HEK293 (cell line): ENCODE data around the gene FANK1.

Experiments used
- CTCF ChIA-PET: fragments of 350-600 bp; formaldehyde crosslinking; extraction: SDS; loops from one replicate; lab custom pipeline; 2021; ENCODE audit warnings: antibody characterized with exemption; lab: Yijun Ruan, JAX
- POLR2A ChIA-PET: fragments of 300-600 bp; formaldehyde crosslinking; extraction: SDS; loops from one replicate; lab custom pipeline; 2020; ENCODE audit warnings: antibody characterized with exemption, inconsistent platforms; lab: Yijun Ruan, JAX
- H3K27ac ChIP-seq: fragments of 200-500 bp; sonication (Bioruptor generic); 2 replicates; pipeline ENCODE4 v1.5.1; 2014; ENCODE audit warnings: low read depth, low read length, control low read depth, inconsistent platforms; ENCODE audit errors: extremely low read depth
- H3K36me3 ChIP-seq, 2 experiments: fragments of 200-500 bp in 1 of 2; sonication (Bioruptor generic) in 1 of 2; 1 replicate in 1 of 2; 2 replicates in 1 of 2; pipeline ENCODE4 v1.5.1; 2014 to 2017; ENCODE audit warnings: inconsistent platforms in 2 of 2, low read length in 2 of 2; ENCODE audit not compliant: control insufficient read depth in 2 of 2, insufficient read depth in 1 of 2
- H3K4me1 ChIP-seq: fragments of 200-500 bp; sonication (Bioruptor generic); 2 replicates; pipeline ENCODE4 v1.5.1; 2014; ENCODE audit warnings: mild to moderate bottlenecking, low read length, inconsistent platforms; ENCODE audit not compliant: control insufficient read depth, insufficient read depth
- H3K4me3 ChIP-seq: 2 replicates; pipeline ENCODE4 v1.5.1; 2011; ENCODE audit warnings: low read depth, mild to moderate bottlenecking, control low read depth, low read length, moderate library complexity
- H3K9me3 ChIP-seq: fragments of 200-500 bp; sonication (Bioruptor generic); 2 replicates; pipeline ENCODE4 v1.5.1; 2014; ENCODE audit warnings: low read depth, low read length, inconsistent platforms; ENCODE audit not compliant: control insufficient read depth, insufficient read depth
- GLIS1 ChIP-seq: fragments of 450-650 bp; formaldehyde crosslinking; IDR thresholded peaks from 2 replicates; pipeline ENCODE4 v1.5.1; 2016; ENCODE audit warnings: missing biosample characterization, missing genetic modification characterization
- HOXA7 ChIP-seq: sonication (generic); formaldehyde crosslinking; IDR thresholded peaks from 2 replicates; pipeline ENCODE4 v1.8.1; 2022; ENCODE audit warnings: missing genetic modification reagents, borderline replicate concordance
- KLF1 ChIP-seq: fragments of 450-650 bp; formaldehyde crosslinking; IDR thresholded peaks from 2 replicates; pipeline ENCODE4 v1.5.1; 2016; ENCODE audit warnings: missing biosample characterization, missing genetic modification characterization
- SCRT1 ChIP-seq: fragments of 450-650 bp; formaldehyde crosslinking; IDR thresholded peaks from 2 replicates; pipeline ENCODE4 v1.5.1; 2016; ENCODE audit warnings: missing biosample characterization, missing genetic modification characterization, borderline replicate concordance
- YY2 ChIP-seq: fragments of 450-650 bp; formaldehyde crosslinking; IDR thresholded peaks from 2 replicates; pipeline ENCODE4 v1.5.1; 2016; ENCODE audit warnings: missing biosample characterization, missing genetic modification characterization
- ZBTB10 ChIP-seq: fragments of 450-650 bp; formaldehyde crosslinking; IDR thresholded peaks from 2 replicates; pipeline ENCODE4 v1.5.1; 2016; ENCODE audit warnings: missing biosample characterization, missing genetic modification characterization
- ZBTB21 ChIP-seq: fragments of 450-650 bp; formaldehyde crosslinking; IDR thresholded peaks from 2 replicates; pipeline ENCODE4 v1.5.1; 2017; ENCODE audit warnings: missing biosample characterization, missing genetic modification characterization
- ZFP69B ChIP-seq: fragments of 450-650 bp; formaldehyde crosslinking; IDR thresholded peaks from 2 replicates; pipeline ENCODE4 v1.5.1; 2016; ENCODE audit warnings: missing biosample characterization, missing genetic modification characterization
- ZIC2 ChIP-seq: fragments of 450-650 bp; formaldehyde crosslinking; IDR thresholded peaks from 2 replicates; pipeline ENCODE4 v1.5.1; 2016; ENCODE audit warnings: missing biosample characterization, missing genetic modification characterization
- ZNF121 ChIP-seq: fragments of 450-650 bp; formaldehyde crosslinking; IDR thresholded peaks from 2 replicates; pipeline ENCODE4 v1.5.1; 2016; ENCODE audit warnings: missing biosample characterization, missing genetic modification characterization
- ZNF16 ChIP-seq: fragments of 450-650 bp; formaldehyde crosslinking; IDR thresholded peaks from 2 replicates; pipeline ENCODE4 v1.5.1; 2016; ENCODE audit warnings: low read depth, missing biosample characterization, missing genetic modification characterization
- ZNF19 ChIP-seq: fragments of 450-650 bp; formaldehyde crosslinking; IDR thresholded peaks from 2 replicates; pipeline ENCODE4; 2016; ENCODE audit warnings: missing biosample characterization, missing genetic modification characterization, low read depth
- ZNF2 ChIP-seq: fragments of 450-650 bp; formaldehyde crosslinking; IDR thresholded peaks from 2 replicates; pipeline ENCODE4 v1.5.1; 2016; ENCODE audit warnings: missing biosample characterization, missing genetic modification characterization
- ZNF266 ChIP-seq: fragments of 450-650 bp; formaldehyde crosslinking; IDR thresholded peaks from 2 replicates; pipeline ENCODE4 v1.5.1; 2016; ENCODE audit warnings: missing biosample characterization, missing genetic modification characterization, low read depth
- ZNF341 ChIP-seq: fragments of 450-650 bp; formaldehyde crosslinking; IDR thresholded peaks from 2 replicates; pipeline ENCODE4; 2016; ENCODE audit warnings: low read depth, missing biosample characterization, missing genetic modification characterization
- ZNF354C ChIP-seq: fragments of 450-650 bp; formaldehyde crosslinking; IDR thresholded peaks from 2 replicates; pipeline ENCODE4 v1.5.1; 2016; ENCODE audit warnings: missing biosample characterization, missing genetic modification characterization, low read depth, borderline replicate concordance
- ZNF473 ChIP-seq: fragments of 450-650 bp; formaldehyde crosslinking; IDR thresholded peaks from 2 replicates; pipeline ENCODE4 v1.5.1; 2017; ENCODE audit warnings: missing biosample characterization, missing genetic modification characterization
- ZNF518A ChIP-seq: fragments of 450-650 bp; formaldehyde crosslinking; conservative IDR thresholded peaks from 2 replicates; pipeline ENCODE4 v1.5.1; 2016; ENCODE audit warnings: low read depth, missing biosample characterization, missing genetic modification characterization
- ZNF521 ChIP-seq: fragments of 450-650 bp; formaldehyde crosslinking; IDR thresholded peaks from 2 replicates; pipeline ENCODE4 v1.5.1; 2017; ENCODE audit warnings: missing biosample characterization, mild to moderate bottlenecking, missing genetic modification characterization
- ZNF670 ChIP-seq: fragments of 450-650 bp; formaldehyde crosslinking; IDR thresholded peaks from 2 replicates; pipeline ENCODE4 v1.5.1; 2016; ENCODE audit warnings: missing biosample characterization, missing genetic modification characterization, low read depth
- ZNF677 ChIP-seq: fragments of 450-650 bp; IDR thresholded peaks from 2 replicates; pipeline ENCODE4 v1.5.0; 2018; ENCODE audit warnings: missing biosample characterization, mild to moderate bottlenecking, missing genetic modification characterization, moderate library complexity
- ZSCAN23 ChIP-seq: fragments of 450-650 bp; formaldehyde crosslinking; IDR thresholded peaks from 2 replicates; pipeline ENCODE4 v1.5.1; 2016; ENCODE audit warnings: missing biosample characterization, missing genetic modification characterization
- ZSCAN5A ChIP-seq: fragments of 450-650 bp; formaldehyde crosslinking; IDR thresholded peaks from 2 replicates; pipeline ENCODE4 v1.5.1; 2016; ENCODE audit warnings: missing biosample characterization, missing genetic modification characterization

The FANK1 gene

DNA sequence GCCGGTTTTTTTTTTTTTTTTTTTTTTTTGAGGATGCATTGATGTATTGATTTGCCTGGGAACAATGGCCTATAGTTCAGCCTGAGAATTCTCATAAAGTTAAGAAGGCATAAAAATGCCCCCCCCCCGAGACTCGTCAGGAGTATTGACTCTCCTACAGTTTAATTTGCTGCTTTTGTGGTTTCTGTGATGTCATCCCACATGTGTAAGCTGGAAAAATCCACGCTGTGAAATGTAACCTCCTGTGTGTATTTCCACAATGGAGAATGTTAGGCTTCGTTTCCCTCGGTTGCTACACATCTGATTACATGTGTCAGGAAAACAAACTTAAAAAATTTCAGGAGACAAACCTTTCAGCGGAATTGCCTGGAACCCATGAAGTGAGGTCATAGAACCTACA is 117.9 kb downstream of the FANK1 start (continued):
- TF ChIP-seq YY2 (tag by site-specific recombination), result no peak
- TF ChIP-seq ZNF19 (tag by site-specific recombination), result no peak
- TF ChIP-seq GLIS1 (tag by site-specific recombination), result peak; percentile 64

DNA sequence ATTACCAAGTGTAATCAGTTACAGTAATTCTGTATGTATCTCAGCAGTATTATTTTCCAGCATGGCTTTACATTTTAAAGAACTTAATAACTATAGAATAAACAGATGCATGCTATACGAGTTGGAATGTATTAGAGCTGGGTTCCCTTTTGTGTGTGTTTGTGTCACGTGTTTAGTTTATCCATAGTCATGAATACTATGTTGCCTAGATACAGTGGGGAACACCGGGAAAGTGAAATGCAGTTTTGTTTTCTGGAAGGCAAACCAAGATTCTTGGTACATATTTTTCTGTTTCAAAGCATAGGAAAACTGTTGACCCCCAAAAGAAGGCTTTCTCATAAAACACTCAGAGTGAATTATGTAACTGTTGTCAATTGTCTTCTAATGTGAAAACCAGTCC is 119.0 kb downstream of the FANK1 start:
- Histone ChIP-seq H3K4me1 (no peaks in the 10 kb centered on the region; the same call in 1 of the 2 replicates), H3K4me3 (no peak overlapping the region), H3K36me3 (no peaks in the 10 kb centered on the region), H3K27ac (no peak overlapping the region), H3K9me3 (no peaks in the 10 kb centered on the region)
- ChIA-PET CTCF (interaction anchor here (1.3 kb wide), 1 partner anchor 23 kb away, joined by 3 read pairs; no protein-coding TSS in a partner anchor), POLR2A (no interaction called here)
- TF ChIP-seq ZFP69B (tag by site-specific recombination) (no peak), ZNF473 (tag by site-specific recombination) (no peak), ZBTB21 (tag by site-specific recombination) (no peak), ZSCAN5A (tag by site-specific recombination) (no peak), SCRT1 (tag by site-specific recombination) (no peak), ZBTB10 (tag by site-specific recombination) (no peak), ZNF2 (no peak), ZNF16 (tag by site-specific recombination) (no peak), ZIC2 (tag by site-specific recombination) (no peak), KLF1 (no peak), ZNF341 (tag by site-specific recombination) (no peak), ZNF518A (tag by site-specific recombination) (no peak), ZNF670 (tag by site-specific recombination) (no peak), ZNF677 (tag by site-specific recombination) (no peak), ZNF354C (tag by site-specific recombination) (no peak), ZSCAN23 (no peak), HOXA7 (CRISPR knock-in tag) (no peak), ZNF266 (no peak), ZNF521 (no peak), ZNF121 (tag by site-specific recombination) (no peak)
